Peyer's patch (tissue), 4 donors: ENCODE results near the gene COLEC11. TPM values are rescaled to one million over a fixed set of nuclear protein-coding genes. Genes with fewer than 3 reads are reported as not detected.
A peak's percentile ranks its signal among the peaks of the same experiment; 100 is the strongest.

Experiments used
- DNase-seq, 3 donors: peaks; one replicate each; pipeline ENCODE4 v3.0.0-alpha.2; 2017 to 2019
- H3K27ac ChIP-seq, 4 donors: fragments of 200-600 bp; sonication (generic); one replicate each; pipeline ENCODE4 v1.5.1; 2016 to 2019
- H3K27me3 ChIP-seq, 2 donors: fragments of 200-600 bp; sonication (generic); one replicate each; pipeline ENCODE4 v1.5.1; 2019
- H3K36me3 ChIP-seq, 3 donors: fragments of 200-600 bp; sonication (generic); one replicate each; pipeline ENCODE4 v1.5.1; 2016 to 2019
- H3K4me1 ChIP-seq, 4 donors: fragments of 200-600 bp; sonication (generic); one replicate each; pipeline ENCODE4 v1.5.1; 2016 to 2019
- H3K4me3 ChIP-seq, 4 donors: fragments of 200-600 bp; sonication (generic); 1 replicate in 3 of 4; 2 replicates in 1 of 4; pipeline ENCODE4 v1.5.1; 2016 to 2019; ENCODE audit warnings: mild to moderate bottlenecking in 1 of 4
- H3K9me3 ChIP-seq, 4 donors: fragments of 200-600 bp; sonication (generic); one replicate each; pipeline ENCODE4 v1.5.1; 2016 to 2019; ENCODE audit warnings: mild to moderate bottlenecking in 1 of 4
- POLR2A ChIP-seq, 2 donors: fragments of 450-650 bp; IDR thresholded peaks; one replicate each; pipeline ENCODE4 v1.5.1; 2017; ENCODE audit warnings: antibody characterized with exemption in 2 of 2, mild to moderate bottlenecking in 2 of 2, moderate library complexity in 2 of 2
- total RNA-seq, 4 donors: library from RNA; depleted of rRNA; stranded (reverse); fragments of >200 nt; gene quantifications; one replicate each; pipeline ENCODE4 v1.1.0, GENCODE V29; 2016
- TF ChIP-seq, protein P1 (sequence below), 6 experiments: fragments of 450-650 bp in 4 of 6; fragments of 200-600 bp in 2 of 6; sonication (generic) in 1 of 6; IDR thresholded peaks; one replicate each; pipeline ENCODE4 v1.5.1; 2017 to 2019; ENCODE audit warnings: antibody characterized with exemption in 6 of 6, mild to moderate bottlenecking in 3 of 6, moderate library complexity in 1 of 6

Gene COLEC11
- total RNA-seq, 4 donors from 2014 or later, result 0.70 to 5.8 (median 1.1) TPM; not detected in 1

DNA sequence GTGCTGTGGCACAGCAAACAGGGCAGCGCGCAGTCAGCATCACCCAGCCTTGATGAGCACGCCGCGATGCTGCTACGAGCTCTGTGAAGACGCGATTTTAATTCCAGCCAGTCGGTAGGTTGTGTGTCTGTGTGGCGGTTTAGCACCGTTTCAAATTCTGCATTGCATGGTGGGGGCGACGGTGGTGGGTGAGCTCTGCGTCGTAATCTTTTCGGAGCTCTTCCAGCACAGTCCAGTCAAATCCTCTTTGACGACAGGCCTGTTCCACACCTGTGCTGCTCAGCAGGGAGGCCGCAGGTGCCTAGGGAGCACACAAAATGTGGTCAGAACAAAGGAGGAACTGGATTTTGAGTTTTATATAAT, 71.7 kb downstream of the COLEC11 start:
- DNase-seq, result peak in 1 of 3 donors; percentile 11
- Histone ChIP-seq H3K9me3 (no peaks in the 10 kb centered on the region), H3K27me3 (no peaks in the 10 kb centered on the region), H3K27ac (no peak overlapping the region), H3K4me3 (no peak overlapping the region), H3K4me1 (no peaks in the 10 kb centered on the region), H3K36me3 (no peaks in the 10 kb centered on the region)
- TF ChIP-seq, protein P1, sequence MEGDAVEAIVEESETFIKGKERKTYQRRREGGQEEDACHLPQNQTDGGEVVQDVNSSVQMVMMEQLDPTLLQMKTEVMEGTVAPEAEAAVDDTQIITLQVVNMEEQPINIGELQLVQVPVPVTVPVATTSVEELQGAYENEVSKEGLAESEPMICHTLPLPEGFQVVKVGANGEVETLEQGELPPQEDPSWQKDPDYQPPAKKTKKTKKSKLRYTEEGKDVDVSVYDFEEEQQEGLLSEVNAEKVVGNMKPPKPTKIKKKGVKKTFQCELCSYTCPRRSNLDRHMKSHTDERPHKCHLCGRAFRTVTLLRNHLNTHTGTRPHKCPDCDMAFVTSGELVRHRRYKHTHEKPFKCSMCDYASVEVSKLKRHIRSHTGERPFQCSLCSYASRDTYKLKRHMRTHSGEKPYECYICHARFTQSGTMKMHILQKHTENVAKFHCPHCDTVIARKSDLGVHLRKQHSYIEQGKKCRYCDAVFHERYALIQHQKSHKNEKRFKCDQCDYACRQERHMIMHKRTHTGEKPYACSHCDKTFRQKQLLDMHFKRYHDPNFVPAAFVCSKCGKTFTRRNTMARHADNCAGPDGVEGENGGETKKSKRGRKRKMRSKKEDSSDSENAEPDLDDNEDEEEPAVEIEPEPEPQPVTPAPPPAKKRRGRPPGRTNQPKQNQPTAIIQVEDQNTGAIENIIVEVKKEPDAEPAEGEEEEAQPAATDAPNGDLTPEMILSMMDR (IDR thresholded peaks at IDR 0.05), result no peak
- no peak for TF ChIP-seq POLR2A (IDR thresholded peaks at IDR 0.05)

DNA sequence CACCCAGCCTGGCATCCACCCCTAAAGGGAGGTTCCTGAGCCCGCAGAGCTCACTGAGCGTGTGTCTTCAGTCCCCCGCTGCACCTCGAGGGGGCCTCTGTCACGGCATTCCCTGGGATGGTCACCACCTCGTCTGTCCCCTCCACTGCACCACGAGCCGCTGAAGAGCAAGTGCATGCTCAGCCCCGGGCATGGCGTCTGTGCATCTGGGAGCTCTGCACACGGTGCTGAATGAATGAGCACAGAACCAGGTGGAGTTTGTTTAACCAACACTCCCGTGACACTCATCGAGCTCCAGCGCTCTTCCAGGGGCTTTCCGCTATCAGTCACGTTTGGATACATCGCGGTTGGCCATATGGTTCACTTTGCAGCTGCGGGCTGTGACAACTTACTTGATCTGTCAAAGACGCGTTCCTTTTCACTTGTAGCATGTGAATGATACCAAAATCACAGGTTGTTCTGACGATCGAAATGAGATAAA, 72.3 kb downstream of the COLEC11 start:
- no peaks in the 10 kb centered on the region for H3K9me3 ChIP-seq
- no peak overlapping the region for H3K4me3 ChIP-seq
- no peaks in the 10 kb centered on the region for H3K36me3 ChIP-seq
- DNase-seq, result peak in 1 of 3 donors; percentile 39
- TF ChIP-seq, protein P1 (IDR thresholded peaks at IDR 0.05), result no peak
- no peak for TF ChIP-seq POLR2A (IDR thresholded peaks at IDR 0.05)
- H3K4me1 ChIP-seq, result no peaks in the 10 kb centered on the region
- no peaks in the 10 kb centered on the region for H3K27me3 ChIP-seq
- no peak overlapping the region for H3K27ac ChIP-seq

DNA sequence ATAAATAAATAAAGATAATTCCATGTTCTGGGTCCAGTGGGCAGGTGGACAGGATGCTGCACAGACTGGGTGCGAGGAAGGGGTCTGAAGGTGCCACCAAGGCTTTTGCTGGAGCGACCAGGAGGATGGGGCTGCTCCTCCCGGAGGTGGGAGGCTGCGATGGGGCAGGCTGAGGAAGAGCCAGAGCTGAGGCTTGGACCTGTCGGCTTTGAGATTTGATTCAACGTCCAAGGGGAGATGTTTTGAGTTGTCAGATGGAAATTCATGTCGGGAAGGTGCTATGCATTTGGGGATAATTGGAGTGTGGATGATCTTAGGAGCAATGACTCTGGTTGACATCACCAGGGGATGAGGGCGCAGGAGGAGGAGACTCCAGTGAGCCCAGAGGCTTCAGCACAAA, 74.7 kb downstream of the COLEC11 start:
- Histone ChIP-seq H3K9me3 (no peaks in the 10 kb centered on the region), H3K36me3 (no peaks in the 10 kb centered on the region), H3K4me3 (no peak overlapping the region), H3K27ac (no peak overlapping the region), H3K4me1 (no peaks in the 10 kb centered on the region), H3K27me3 (no peaks in the 10 kb centered on the region)
- no peak for TF ChIP-seq POLR2A (IDR thresholded peaks at IDR 0.05)
- TF ChIP-seq, protein P1 (IDR thresholded peaks at IDR 0.05), result no peak
- peak in 1 of 3 donors; percentile 28 for DNase-seq

DNA sequence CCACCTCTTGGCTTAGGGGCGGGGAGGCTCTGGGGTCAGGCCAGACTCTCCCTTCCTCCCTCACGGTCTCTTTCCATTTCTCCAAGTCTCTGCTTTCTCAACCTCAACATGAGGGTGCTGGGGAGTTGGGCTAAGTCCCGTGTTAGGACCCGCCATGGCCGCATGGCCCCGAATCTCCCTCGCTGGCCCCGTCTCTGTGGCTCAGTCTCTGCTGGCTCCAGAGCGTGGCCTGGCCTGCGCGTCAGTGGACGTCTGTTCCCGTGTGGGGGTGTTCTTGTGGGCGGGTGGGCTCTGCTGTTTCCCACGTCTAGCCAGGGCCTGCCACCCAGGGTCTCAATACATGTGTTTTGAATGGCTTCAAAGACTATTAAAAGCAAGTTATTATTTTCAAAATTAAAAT, 75.5 kb downstream of the COLEC11 start:
- Histone ChIP-seq H3K4me1 (no peaks in the 10 kb centered on the region), H3K27ac (no peak overlapping the region), H3K4me3 (no peak overlapping the region), H3K9me3 (no peaks in the 10 kb centered on the region), H3K36me3 (no peaks in the 10 kb centered on the region), H3K27me3 (no peaks in the 10 kb centered on the region)
- no peak for TF ChIP-seq POLR2A (IDR thresholded peaks at IDR 0.05)
- TF ChIP-seq, protein P1 (IDR thresholded peaks at IDR 0.05), result no peak
- no peak for DNase-seq

DNA sequence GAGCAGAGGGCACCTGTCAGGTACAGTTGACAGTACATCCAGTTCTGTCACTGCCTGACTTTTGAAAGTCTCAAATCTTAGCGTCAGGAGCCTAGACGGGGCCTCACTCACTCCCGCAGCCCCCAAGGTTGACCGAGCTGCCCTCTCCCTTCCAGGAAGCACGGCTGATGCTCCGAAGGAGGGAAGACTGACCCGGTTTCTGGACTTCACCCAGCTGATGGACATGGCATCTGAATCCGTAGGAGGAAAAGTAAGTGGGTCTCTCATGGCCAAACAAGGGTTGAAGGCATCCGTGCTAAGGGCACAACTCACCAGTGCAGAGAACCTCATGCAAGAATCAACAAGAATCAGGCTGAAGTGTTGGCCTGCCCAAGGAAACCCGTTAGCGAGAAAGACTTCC, 76.0 kb downstream of the COLEC11 start:
- Histone ChIP-seq H3K9me3 (no peaks in the 10 kb centered on the region), H3K27me3 (no peaks in the 10 kb centered on the region), H3K4me1 (no peaks in the 10 kb centered on the region), H3K36me3 (no peaks in the 10 kb centered on the region), H3K4me3 (no peak overlapping the region), H3K27ac (no peak overlapping the region)
- DNase-seq, result no peak
- no peak for TF ChIP-seq POLR2A (IDR thresholded peaks at IDR 0.05)
- TF ChIP-seq, protein P1 (IDR thresholded peaks at IDR 0.05), result no peak
